HG03354 (cell line): ENCODE measurements around the gene ACACA.

ENCODE experiments used
- ATAC-seq: cut with Tn5 transposase; IDR thresholded peaks from one replicate; pipeline ENCODE4 v1.9.1; 2021; ENCODE audit warnings: mild to moderate bottlenecking; ENCODE audit not compliant: unreplicated experiment, poor library complexity, severe bottlenecking

The ACACA gene

DNA sequence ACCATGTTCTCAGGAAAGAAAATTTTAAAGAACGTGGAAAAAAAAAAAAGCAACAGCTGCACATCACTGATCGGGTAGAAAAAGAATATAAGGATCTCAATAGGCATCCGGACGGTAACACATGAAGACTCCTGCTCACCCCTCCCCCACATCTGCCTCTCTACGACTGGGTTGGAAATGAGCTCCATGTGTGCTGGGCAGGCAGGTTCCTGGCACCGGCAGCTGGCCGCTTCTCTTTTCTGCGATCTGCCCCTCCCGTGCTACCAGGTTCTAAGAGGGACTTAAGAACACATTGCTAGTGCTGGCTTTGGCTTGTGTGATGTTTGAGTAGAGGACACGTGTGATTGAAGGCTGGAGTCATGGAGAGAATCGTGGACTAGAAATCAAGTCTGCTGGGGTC lies 342.4 kb downstream of the ACACA start:
- no peak for ATAC-seq

DNA sequence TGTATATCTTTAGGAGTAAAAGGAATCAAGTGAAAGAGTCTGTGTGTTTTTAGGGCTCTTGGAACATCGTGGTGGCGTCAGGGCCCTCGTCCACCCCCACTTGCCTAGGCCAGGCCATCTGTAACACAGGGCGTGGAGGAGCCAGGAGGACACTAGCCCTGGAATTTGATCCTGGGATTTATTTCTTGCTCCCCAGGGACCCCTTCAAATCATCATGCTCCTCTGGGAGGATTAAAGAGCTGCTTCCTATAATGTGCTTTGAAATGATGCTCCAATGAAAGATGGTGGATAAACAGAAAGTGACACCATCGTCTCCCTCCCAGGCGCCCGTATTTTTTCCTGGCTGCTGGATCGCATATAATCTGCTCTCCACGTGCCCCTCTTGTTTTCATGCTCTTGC lies 344.6 kb downstream of the ACACA start:
- no peak for ATAC-seq

DNA sequence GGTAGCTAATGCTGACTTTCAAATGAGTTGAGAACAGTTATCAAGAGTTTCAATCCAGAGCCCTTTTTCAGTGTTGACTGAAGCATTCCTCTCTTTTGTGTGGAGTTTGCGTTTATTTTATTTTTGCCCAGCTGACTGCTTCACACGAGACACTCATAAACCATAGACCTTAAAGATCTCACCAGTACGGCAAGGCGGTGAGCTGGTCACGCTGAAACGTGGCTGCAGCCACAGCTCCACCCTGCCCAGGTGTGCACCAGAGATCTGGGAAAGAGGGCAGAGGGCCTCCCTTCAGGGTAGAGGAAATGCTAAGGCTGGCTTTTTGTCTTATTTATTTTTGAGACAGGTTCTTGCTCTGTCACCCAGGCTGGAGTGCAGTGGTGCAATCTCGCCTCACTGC lies 345.7 kb downstream of the ACACA start:
- ATAC-seq = no peak

DNA sequence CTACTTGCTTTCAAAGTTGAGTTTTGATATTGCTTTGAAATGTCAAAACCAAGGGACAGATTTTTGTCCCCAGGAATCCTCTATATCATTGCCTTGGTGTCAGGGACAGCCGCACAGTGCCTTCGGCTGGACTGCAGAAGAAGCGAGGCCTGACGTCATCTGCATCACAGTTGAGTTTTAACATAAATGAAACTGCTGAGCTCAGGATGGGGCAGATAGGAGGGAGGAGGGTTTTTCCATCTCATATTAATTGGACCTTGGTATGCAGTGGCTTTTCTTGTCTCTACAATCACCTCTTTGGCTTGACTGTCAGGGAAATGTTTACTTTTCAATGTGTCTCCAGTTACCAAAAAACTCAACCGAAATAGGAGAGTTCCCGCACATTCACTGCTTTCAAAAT lies 346.5 kb downstream of the ACACA start:
- no peak for ATAC-seq

DNA sequence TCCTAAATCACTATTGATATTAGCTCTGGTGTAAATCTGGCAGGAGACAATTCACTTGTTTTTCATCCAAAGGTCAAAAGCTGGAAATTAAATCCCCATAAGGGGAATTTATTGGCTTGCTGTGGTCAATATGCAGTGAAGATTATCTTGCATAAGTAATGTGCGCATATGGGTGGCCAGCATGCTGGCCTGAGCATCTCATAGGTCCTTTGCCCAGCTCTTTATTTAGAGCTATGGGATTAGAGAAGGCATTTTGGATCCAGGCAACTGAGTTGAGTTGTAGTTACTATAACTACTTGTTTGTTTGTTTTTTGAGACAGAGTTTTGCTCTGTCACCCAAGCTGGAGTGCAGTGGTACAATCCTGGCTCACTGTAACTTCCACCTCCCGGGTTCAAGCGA lies 347.1 kb downstream of the ACACA start:
- ATAC-seq = no peak

DNA sequence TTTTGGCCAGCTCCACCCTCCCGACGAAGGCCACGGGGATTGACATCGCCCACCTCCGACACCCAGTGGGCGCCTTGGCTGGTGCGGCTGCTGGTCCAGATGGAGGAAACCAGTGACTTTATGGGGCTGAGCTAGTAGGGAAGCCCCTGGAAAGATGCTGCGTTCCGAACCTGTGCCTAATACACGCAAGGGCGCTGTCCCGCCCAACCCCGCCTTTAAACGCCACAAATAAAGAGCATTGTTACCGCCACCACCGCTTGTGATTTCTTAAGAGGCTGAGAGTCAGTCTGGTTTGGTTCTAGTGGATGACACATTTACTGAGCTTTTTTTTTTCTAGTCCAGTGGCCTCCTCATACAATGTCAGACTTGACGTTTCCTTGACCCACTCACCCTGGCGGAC lies 350.0 kb downstream of the ACACA start:
- no peak for ATAC-seq

DNA sequence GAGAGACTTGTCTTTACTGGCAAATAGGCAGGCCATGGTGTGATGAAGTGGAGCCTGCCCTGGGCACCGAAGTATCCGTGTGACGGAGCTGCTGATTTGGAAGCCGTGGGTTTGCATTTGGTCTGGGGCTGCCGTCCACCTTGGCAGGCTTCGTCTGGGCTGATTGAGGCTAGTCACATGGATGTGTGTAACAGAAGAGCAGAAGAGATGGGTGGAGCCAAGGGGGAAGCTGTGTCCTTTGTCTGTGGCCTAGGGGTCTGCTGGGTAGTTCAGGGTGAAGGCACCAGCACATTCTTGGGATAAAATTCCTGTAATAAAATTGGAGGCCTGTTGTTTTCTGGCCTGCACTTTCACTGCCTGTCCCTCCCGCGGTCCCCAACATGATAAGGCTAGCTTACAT lies 351.7 kb downstream of the ACACA start:
- no peak for ATAC-seq

DNA sequence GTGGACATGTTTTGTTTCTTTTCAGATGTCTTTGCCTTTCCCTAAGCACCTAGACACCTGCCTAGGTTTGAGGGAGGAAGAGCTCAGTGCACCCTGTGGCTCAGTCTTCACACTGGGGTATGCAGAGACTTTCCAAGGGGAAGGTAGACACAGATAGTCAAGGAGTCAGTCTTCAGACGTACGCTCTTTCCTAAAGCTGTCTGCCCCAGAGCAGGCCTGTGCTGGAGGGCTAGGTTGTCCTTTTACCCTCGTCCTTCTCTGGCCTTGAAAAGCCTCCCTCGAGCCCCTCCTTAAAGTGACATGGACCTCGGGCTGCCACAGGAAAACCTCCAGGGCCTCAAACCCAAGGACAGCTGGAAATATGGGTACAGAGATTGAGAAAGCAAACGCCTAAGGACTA lies 354.2 kb downstream of the ACACA start:
- ATAC-seq = no peak

DNA sequence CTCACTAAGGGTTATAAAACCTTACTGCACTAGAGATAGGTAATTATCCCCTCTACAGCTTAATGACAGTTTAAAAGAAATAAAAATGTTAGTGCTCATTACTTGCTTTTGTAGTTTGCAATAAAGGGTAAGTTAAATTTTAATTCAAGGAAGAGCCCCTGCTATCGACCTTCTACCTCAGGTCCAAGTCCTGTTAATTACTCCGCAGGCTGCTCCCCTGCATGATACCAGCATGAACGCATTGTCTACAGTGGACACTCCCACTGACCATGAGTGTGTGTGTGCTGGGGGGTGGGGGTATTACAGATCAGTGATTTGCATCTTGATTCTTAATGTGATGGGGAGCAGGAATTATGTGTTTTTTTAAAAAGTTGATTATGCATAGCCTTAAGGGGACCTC lies 354.8 kb downstream of the ACACA start:
- no peak for ATAC-seq

DNA sequence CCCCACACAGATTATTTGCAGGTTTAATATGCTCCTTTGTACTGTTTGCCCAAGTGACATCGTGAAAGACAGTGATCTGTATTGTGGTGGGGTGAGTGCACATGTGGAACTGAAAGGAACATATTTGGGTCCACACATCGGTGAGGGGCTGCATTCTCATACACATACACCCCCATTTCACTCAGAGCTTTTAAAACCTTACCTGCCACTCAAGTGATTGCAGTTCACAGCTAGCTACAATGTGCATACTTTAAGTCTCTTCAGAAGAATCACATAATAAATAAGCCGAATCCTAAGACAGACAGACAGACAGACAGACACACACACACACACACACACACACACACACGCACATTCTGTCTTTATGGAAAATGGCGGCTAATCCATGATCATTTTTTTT lies 355.3 kb downstream of the ACACA start:
- ATAC-seq = no peak

DNA sequence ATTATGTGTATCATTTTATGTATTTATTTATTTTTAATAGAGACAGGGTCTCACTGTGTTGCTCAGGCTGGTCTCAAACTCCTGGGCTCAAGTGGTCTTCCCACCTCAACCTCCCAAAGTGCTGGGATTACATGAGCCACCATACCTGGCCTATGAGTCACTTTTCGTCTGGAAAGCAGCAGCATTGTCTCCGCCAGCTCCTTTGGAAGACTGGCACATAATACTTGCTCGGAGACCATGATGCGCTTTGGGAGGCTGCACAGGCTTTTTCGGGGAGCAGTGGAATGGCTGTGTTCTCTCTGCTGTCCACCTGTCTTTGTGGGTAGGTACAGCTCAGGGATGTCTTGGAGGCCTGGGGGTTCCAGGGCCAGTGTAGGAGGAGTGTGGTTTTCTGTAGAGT lies 355.7 kb downstream of the ACACA start:
- ATAC-seq = no peak

DNA sequence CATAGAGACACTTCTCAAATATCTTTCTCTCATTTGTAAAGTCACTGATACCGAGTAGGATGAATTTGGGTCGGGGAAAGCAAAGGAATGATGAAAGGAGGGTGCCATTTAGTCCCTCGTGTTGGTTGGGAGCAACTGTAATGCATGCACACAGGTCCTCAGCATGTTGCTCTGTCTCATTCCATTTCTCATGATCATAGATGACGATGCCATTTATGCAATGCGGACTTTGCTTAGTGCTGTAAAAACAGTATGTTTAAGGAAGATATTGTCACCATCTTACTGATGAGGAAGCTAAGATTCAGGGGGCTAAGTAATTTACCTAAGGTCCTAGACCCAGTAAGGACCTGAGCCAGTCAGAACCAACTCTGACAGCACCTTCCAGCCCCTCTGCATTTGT lies 357.8 kb downstream of the ACACA start:
- ATAC-seq = no peak

DNA sequence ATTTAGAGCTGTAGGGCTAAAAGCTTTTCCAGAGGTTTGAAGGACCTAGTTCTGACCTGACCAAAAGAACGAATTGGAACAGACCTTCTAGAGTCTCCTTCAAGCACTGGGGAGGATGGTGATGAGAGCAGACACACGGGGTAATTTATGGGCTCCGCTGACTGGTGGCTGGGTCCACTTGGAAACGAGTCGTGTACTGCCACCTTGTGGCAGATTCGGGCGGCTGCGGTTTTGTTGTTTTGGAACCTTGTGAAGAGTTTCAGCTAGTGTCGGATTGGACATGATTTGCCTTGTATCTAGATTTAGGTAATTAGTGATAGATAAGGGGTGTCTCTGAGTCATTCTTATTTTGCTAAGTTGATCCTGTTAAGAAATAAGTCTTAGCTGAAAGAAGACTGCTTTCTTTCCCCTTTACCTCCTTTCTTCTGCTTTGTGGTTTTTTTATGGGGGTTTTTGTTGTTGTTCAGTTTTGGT lies 359.0 kb downstream of the ACACA start:
- ATAC-seq = no peak

DNA sequence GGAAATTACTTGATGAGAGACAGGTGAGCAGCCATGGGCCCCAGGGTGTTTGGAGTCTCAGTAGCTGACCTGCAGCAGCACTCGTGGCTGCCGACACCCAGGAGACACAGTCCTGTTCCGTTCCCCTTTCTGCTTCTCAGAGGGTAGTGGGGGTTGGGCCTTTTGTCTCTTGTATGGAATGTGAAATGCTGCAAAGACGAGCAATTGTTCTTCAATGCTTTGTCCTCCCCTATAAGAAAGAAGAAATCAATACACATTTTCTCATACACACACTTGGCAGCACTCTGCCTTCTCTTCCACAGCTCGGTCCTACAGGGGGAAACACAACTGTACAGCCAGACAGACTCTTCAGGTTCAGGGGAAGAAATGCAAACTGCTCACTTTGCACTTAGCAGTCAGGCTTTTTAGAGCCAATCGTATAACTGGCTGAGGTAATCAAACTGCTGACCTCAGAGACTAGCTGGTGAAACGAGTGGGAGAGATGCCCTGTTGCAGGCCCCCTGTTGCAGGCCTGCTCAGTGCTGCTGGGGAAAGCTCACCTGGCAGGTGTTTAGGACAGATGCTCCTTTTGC lies 361.2 kb downstream of the ACACA start:
- ATAC-seq = no peak

DNA sequence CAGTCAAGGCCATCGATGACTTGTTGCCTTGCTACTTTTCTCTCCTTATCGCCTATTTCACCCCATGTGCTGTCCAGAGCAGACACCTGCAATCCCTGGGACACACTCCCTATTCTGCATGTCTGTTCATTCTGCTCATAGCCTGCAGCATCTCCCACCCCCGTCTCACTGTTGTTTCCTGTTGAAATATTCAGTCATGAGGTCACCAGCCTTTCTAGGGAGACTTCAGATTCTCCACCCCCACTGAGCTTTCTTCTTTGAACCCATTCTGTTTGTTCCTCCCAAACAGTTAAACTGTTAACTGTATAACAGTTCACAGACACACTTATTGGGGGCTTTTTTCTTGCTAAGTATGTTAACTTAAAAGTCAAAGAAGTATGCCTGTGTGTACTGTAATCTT lies 363.4 kb downstream of the ACACA start:
- ATAC-seq = no peak

DNA sequence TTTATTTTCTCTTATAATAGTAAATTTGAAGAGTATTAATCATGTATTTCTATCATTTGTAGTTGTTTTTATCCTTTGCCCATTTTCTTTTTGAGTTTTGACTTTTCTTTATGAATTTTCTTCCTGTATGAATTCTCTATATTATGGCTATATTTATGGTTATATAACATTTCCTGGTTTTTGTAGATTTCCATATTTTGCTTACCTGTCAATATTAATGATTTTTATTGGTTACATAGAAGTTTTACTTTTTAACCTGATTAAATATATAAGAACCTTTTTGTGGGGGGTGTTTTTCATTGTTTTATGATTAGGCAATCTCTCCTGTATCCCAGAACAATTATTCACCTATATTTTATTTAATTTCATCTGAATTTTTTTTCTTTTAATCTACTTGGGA lies 364.7 kb downstream of the ACACA start:
- ATAC-seq = no peak

DNA sequence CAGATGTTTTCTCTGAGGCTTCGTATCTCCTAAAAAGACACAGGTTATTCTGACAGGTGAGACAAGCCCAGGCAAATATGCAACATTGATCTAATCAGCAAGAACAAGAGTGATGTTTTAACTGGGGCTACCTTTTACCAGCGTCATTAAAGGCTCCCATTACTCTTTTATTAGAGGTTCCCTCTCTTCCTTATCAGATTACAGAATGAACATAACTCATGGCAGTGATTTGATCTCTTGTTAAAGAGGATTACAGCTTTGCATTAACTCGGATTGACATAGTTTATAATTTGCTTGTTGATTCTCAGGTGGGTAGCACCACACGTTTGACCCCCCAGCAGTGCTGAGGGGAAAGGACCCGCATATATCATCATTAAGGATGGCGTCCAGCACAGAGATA lies 367.4 kb downstream of the ACACA start:
- ATAC-seq = no peak

DNA sequence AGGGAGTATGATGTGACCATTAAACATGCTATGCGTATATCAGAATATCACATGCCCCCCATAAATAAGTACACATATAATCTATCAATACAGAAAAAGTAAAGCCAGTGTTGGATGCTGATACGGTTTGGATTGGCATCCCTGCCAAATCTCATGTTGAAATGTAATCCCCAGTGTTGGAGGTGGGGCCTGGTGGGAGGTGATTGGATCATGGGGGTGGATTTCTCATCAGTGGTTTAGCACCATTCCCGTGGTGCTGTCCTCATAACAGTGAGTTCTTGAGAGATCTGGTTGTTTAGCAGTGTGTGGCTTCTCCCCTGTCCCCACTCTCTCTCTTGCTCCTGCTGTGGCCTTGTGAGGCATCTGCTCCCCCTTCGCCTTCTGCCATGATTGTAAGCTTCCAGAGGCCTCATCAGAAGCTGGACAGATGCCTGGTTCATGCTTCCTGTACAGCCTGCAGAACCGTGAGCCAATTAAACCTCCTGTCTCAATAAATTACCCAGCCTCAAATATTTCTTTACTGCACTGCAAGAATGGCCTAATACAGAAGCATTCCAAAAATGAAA lies 369.0 kb downstream of the ACACA start:
- no peak for ATAC-seq
